HCEC 1CT (cell line): ENCODE data around the gene ME1.
A peak's percentile ranks its signal among the peaks of the same experiment; 100 is the strongest.

ENCODE experiments used
- DNase-seq: peaks from one replicate; pipeline ENCODE4 v3.0.0-alpha.2; 2017

The ME1 gene

DNA sequence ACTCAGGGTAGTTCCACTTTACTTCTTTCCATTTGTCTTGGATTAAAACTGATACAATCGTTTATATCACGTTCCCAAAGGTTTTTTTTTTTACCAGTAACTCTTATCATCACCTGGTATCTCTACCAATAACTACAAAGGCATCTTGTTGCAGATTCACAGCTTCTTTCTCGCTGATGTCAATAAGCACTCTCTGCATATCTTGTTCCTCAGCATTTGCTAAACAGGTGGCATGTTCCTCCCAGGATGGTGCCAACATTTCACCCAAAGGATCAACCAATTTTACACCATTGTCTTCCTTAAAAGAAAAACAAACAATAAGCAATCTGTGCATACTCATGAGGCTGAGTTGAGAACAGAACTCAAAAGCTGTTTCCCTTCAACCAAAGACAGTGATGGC is 242.3 kb downstream of the ME1 start:
- no peak for DNase-seq

DNA sequence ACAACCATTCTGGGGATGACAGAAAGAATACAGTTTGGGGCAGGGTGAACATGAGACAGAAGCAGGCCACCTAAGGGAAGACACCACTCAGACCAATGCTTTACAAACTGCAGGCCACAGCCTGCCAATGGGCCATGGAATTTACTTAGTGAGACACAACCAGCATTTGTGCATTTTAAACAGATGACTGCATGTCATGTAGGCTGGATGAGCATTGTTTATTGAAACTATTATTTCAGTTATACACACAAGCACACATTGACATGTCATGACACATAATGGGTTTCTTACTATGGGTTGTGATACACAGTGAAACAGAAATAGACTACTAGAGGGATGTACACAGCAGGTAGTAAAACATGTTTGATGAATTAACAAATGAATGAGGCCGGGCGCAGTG is 245.8 kb downstream of the ME1 start:
- DNase-seq: no peak

DNA sequence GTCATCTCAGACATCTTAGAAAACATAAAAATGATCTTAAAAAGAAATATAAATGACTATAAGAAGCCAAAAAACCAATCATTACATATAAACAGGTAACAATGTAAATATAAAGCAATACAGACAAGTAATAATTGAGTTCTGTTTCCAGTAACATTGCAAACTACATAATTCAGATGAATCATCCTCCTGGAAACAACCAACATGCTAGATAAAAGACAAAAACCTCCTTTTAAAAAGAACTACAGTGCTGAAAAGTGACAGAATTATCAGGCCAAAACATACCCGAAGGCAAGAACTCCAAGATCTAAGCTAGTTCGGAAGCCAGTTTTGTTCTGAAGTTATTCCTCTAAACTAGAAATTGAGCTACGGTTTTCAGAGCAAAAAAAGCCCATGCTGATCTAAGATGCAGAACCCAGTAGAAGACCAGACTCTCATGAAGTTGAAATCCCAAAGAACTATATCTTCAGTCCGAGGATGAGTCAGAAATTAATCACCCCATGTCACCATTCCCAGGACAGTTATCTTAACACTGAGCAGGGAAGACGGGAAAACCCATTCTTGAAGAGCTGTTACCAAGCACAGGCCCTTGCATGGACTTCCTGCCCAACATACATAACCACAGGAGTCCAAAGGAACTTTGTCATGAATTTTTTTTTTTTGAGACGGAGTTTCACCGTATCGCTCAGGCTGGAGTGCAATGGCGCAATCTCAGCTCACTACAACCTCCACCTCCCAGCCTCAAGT is 247.6 kb downstream of the ME1 start:
- peak; percentile 95 for DNase-seq

DNA sequence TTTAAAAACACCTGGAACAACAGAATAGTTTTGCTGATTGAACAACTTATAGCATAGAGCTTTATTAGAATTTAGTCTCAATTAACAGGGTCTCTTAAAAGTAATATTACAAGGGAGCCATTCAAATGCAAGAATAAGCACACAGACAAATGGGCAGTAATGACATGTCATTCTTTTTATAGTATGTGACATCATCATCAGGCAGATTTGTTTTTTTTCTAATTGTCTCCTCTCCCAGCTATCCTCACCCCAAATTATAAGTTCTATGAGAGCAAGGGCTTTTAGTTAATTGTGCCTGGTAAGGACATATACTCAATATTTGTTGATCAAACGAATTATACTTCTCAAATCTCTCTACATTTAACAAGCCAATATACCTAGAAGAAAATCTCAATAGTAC is 248.7 kb downstream of the ME1 start:
- DNase-seq: no peak

DNA sequence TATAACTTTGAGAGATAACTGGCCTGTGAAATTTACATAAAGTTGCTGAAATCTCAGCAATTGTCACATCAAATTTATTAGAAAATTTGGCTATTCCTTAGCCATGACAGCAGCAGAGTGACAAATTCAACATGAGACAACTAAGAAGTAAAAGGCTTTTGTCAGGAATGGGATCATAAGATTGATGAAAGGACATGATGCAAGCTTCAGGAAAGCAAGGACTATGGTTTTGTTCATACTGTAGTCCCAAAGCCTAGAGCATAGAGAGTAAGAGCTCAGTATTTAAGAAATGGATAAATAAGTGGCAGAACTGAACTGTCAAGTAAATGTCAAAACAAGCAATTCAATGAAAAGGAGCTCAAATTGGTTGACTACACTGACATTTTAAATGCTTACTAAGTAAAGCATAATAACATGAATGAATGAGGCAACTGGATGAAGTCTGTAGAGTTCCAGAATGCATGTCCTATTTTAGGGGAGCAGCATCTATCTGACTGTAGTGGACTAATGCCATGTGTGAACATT is 250.4 kb downstream of the ME1 start:
- DNase-seq: no peak

DNA sequence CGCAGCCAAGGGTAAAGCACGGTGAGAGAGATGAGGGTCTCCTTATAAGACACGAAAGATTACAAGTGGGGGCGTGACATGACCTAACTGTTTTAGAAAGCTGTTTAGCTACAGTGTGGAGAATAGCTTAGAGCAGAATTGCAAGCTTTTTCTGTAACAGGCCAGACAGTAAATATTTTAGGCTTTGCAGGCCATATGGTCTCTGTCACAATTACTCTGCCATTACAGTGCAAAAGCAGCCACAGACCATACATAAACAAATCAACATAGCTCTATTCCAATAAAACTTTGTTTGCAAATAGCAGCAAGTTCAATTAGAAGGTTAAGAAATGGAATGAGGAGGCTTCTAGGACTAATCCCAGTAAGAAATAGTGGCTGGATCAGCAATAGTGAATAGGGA is 254.6 kb downstream of the ME1 start:
- no peak for DNase-seq

DNA sequence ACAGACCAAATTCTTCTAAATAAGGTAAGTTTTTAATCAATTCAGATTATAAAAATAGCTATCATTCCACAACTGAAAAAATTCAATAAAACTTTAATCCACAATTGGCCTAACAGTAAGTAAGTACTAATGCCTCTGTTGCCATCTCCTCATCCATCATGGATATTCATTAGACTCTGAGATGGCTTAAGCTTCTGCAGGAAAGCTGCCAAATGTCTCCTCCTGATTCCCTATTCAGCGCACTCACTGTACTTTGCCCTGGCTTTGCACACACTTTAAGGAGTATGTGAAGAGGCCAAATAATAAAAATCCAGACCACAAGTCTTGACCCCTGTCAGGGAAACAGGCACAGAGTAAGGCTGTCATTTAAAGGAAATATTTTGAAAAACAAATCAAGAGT is 261.3 kb downstream of the ME1 start:
- DNase-seq: no peak

DNA sequence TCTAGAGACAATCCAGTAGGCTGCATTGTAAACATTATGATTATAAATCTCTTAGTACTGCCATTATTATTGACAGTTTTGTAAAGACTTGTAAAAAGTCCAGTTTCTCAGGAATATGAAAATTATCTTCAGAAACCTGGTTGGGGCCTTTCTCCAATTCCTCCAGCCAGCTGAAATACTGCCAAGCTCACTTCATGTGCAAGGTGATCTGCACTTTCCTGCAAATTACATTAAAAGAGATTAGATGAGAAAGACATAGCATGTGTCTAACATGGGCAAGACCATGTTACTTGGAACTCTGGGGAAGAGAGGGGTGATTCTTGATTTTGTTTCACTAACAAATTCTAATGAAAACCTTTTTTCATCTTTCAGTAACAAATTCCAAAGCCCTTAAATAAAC is 261.7 kb downstream of the ME1 start:
- DNase-seq: no peak

DNA sequence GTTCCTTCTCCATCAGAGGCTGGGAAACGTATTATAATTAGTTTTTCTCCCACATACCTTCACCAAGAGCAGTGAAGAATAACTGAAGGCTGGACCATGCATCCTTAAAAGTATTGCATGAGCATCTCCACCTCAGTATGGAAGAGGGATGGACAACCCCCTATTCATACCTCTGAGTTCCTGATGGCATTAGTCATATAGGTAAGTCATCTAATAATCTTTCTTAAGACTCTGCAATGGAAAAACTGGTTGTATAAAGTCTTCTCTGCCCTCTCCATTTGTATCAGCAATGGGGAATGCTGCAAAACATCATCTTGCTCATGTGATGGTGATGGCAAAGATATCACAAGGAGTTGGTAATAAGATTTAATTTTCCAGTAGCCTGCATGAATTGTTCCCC is 262.3 kb downstream of the ME1 start:
- DNase-seq: no peak

DNA sequence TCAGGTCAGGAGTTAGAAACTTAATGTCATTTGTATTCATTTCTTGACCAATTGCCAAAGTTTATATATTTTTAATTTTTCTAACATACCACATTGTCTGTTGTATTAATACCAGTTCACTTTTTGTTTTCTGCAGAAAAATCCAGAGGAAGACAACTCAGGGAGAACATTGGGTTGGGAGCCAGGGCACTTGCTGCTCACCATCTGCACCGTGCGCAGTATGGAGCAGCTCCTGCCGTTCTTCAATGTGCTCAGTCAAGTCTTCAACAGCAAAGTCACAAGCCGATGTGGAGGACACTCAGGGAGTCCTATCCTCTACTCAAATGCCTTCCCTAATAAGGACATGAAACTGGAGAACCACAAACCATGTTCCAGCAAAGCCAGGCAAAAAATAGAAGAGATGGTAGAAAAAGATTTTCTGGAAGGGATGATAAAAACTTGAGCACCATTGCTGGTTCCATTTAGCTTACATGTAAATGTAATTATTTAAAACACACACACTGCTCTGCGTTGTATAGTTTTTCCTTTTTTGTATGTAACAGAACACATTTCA is 263.0 kb downstream of the ME1 start:
- no peak for DNase-seq
